Adrenal gland (tissue), 5 donors: ENCODE measurements around the gene TBC1D22A.

ENCODE experiments used
- POLR2A ChIP-seq, 2 donors: fragments of 450-650 bp; IDR thresholded peaks; one replicate each; pipeline ENCODE4 v1.6.1; 2017; ENCODE audit warnings: antibody characterized with exemption in 2 of 2, mild to moderate bottlenecking in 2 of 2, moderate library complexity in 1 of 2
- TF ChIP-seq, protein P1 (sequence below), 6 experiments: fragments of 450-650 bp in 4 of 6; fragments of 200-600 bp in 2 of 6; sonication (generic) in 1 of 6; IDR thresholded peaks; 1 replicate in 5 of 6; 2 replicates in 1 of 6; pipeline versions ENCODE4 v1.5.1 to v1.8.0; 2016 to 2021; ENCODE audit warnings: antibody characterized with exemption in 6 of 6, mild to moderate bottlenecking in 2 of 6, moderate library complexity in 1 of 6
- donor health status: DM: no; HTN: no; CAD: no.

DNA sequence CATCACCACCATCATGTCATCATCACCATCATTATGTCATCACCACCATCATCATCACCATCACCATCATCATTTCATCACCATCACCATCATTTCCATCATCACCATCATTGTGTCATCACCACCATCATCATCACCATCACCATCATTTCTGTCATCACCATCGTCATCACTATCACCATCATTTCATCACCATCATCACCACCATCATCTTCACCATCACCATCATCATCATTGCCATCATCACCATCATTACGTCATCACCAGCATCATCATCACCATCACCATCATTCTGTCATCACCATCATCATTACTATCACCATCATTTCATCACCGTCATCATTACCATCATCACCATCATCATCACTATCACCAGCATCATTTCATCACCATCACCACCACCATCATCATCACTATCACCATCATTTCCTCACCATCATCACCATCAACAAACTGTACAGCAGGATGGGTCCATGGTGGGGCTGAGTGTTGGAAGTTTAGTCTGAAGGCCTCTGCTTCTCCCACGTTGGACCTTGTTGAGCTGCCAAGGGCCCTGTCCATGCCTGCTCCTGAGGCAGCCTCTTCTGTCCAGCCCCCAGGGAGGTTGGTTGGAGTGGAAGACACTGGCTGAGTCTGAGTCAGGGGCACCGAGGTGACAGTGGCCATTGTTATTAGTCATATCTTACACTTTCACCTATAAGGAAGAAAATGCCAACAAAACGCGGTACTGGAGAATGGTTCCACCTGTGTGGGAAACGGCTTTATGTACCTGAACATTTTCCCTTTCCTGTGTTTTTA lies 247.1 kb downstream of the TBC1D22A start:
- TF ChIP-seq, protein P1, sequence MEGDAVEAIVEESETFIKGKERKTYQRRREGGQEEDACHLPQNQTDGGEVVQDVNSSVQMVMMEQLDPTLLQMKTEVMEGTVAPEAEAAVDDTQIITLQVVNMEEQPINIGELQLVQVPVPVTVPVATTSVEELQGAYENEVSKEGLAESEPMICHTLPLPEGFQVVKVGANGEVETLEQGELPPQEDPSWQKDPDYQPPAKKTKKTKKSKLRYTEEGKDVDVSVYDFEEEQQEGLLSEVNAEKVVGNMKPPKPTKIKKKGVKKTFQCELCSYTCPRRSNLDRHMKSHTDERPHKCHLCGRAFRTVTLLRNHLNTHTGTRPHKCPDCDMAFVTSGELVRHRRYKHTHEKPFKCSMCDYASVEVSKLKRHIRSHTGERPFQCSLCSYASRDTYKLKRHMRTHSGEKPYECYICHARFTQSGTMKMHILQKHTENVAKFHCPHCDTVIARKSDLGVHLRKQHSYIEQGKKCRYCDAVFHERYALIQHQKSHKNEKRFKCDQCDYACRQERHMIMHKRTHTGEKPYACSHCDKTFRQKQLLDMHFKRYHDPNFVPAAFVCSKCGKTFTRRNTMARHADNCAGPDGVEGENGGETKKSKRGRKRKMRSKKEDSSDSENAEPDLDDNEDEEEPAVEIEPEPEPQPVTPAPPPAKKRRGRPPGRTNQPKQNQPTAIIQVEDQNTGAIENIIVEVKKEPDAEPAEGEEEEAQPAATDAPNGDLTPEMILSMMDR (IDR thresholded peaks at IDR 0.05): no peak
- TF ChIP-seq POLR2A (IDR thresholded peaks at IDR 0.05): no peak
